GM12872 (cell line): ENCODE data around the gene ARPC5L.

Source experiments
- CTCF ChIP-seq: IDR thresholded peaks from 3 replicates; pipeline ENCODE4 v1.5.1; 2011; ENCODE audit warnings: low read depth, mild to moderate bottlenecking, low read length, moderate library complexity; ENCODE audit not compliant: insufficient read depth

ARPC5L gene

DNA sequence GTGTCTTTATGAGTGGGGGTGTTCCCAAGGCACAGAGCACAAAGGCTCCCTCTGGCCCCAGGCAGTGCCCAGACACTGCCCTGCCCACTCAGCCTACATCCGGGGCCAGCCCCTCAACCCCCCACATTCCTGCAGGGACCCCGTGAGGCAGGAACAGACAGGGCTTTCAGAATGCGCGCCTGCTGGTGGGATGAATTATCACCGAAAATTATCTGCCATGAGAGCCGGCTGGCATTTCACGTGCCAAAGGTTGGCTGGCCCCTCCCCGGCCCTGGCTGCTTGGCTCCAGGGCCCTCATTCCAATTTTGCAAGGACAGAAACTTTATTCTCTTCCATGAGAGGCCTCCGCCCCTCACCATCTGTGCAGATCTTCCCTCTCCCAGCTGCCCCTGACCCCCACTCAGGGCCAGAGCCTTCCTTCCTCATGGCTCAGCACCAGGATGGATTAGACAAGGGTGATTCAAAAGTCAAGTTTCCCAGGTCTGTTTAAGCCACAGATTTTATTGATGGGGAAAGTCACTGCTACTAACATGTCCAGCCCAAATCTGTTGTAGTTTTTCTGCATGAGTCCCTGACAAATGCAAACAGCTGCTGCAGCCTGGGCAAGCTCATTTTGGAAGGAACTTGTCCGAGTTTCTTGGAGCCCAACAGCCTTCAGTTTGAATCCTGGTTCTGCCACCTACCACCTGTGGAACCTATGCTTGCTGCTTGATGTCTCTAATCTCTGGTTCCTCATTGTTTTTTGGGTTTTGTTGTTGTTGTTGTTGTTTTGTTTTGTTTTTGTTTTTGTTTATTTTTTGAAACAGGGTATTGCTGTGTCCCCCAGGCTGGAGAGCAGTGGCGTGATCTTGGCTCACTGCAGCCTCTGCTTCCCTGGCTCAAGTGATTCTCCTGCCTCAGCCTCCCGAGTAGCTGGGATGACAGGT, 41.0 kb upstream of the ARPC5L start:
- TF ChIP-seq CTCF: no peak

GRCh38 chr9:124828489-124829333, 33.2 kb upstream of the ARPC5L start:
- TF ChIP-seq CTCF: no peak

- TF ChIP-seq CTCF: no peak
Measured at GRCh38 chr9:124829334-124829669, 32.6 kb upstream of the ARPC5L start.

DNA sequence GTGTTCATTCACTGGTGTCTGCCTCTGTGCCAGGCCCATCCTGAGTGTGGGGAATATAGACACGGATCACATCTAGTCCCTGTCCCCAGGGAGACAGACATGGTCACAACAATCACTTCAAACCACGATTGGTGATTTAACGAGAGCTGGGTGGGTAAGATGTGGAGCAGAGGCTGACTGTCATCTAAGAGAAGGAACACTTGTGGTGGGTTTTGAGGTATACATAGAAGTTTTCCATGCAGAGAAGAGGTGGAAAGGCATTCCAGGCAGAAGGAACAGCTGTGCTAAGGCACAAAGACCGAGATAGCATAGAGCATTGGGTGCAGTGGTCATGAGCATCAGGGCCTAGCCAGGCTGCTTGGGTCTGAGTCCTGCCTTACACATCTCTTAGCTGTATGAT, 31.3 kb upstream of the ARPC5L start:
- no peak for TF ChIP-seq CTCF

DNA sequence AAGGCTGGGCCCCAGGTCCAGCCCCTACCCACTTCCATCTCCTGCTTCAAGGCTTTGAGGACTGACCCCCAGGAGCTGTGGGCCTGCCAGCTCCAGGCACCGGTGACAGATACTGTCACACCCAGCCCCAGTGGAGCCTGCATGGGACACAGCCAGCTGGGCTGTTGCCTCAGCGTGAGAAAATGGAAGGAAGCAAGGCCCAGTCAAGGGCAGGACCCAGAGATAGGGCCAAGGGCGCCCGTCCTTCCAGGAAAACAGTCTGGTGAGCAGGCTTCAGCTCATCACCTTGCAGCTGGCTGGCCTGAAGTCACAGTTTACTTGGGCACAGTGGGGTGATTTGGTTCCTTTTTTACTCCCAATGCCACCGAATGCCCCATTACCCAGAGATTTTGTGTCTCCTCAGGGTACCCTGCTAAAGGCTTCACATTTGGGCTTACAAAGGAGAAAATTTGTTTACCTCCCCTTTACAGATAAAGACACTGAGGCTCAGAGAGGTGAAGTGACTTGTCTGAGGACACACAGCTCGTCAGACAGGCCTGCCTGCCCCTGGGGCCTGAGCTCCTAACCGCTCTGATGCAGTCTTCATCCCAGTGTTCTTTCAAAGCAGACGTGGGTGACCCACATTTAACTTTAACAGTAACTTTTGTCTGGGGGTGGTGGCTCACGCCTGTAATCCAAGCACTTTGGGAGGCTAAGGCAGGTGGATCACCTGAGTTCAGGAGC, 30.1 kb upstream of the ARPC5L start:
- TF ChIP-seq CTCF: no peak

DNA sequence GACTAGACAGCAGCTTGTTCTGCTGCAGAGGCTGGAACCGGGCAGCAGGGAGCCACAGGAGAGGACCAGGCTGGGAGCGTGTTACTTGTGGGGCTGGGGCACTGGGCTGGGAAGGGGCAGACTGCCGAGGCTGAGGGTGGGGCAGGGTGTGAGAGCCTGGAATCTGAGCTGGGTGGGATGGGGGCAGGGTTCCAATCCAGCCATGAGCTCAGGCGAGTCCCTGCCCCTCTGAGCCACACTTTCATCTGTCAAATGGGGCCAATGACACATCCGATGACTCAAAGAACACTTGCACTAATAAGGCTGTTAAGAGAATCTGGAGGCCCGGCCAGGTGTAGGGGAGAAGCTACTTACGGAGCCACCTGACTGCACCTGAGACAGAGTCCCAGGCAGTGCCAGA, 27.3 kb upstream of the ARPC5L start:
- no peak for TF ChIP-seq CTCF

- no peak for TF ChIP-seq CTCF
Measured at GRCh38 chr9:124835026-124835557, 26.8 kb upstream of the ARPC5L start.
